Mucosa of descending colon (tissue), 3 donors: ENCODE results near the gene ACOXL. TPM values are rescaled to one million over a fixed set of nuclear protein-coding genes. Genes with fewer than 3 reads are reported as not detected.

Experiments used
- ATAC-seq: fragments of 200-7000 bp; cut with Tn5 transposase; one replicate; pipeline ENCODE4 v1.9.1; 2020; ENCODE audit warnings: mild to moderate bottlenecking, moderate library complexity
- DNase-seq, 3 donors: peaks; one replicate each; pipeline ENCODE4 v3.0.0-alpha.2; 2020
- H3K36me3 ChIP-seq: fragments of 200-600 bp; one replicate; pipeline ENCODE4 v1.8.0; 2021; ENCODE audit warnings: low read depth, mild to moderate bottlenecking
- H3K4me1 ChIP-seq: fragments of 200-600 bp; one replicate; pipeline ENCODE4 v1.8.0; 2021; ENCODE audit warnings: low read depth, mild to moderate bottlenecking
- H3K4me3 ChIP-seq: fragments of 200-600 bp; one replicate; pipeline ENCODE4 v1.8.0; 2021; ENCODE audit warnings: mild to moderate bottlenecking
- H3K9me3 ChIP-seq: fragments of 200-600 bp; one replicate; pipeline ENCODE4 v1.8.0; 2021; ENCODE audit warnings: mild to moderate bottlenecking
- intact Hi-C, 2 donors: fragments of 100-400 bp; cut with DNase I in 1 of 2; cut with micrococcal nuclease in 1 of 2; formaldehyde crosslinking; loops; one replicate each; pipeline versions ENCODE4 v1.11.0 to v1.11.1; 2022; cut with DNase I, micrococcal nuclease
- total RNA-seq, 3 donors: library from RNA; stranded (reverse); fragmentation: NEBNext Ultra II Directional in 2 of 3; extraction: Animal tissue kit (Norgen Biotek cat#: 25700) in 2 of 3; gene quantifications; one replicate each; pipeline versions ENCODE4 v1.2.1 to v1.2.4, GENCODE V29; 2021 to 2023
- TF ChIP-seq, protein P1 (sequence below): fragments of 200-600 bp; IDR thresholded peaks from one replicate; pipeline ENCODE4 v1.8.0; 2022; ENCODE audit warnings: antibody characterized with exemption, mild to moderate bottlenecking
- donor health status: DM: no; HTN: no; CAD: no; lungs with moderate emphysema.
- donor health status: DM: no; HTN: no; CAD: no.
- donor health status: DM: no; HTN: yes; CAD: no.

Gene ACOXL
- total RNA-seq, 3 donors from 2014 or later: 0.51 to 1.2 (median 0.87) TPM

DNA sequence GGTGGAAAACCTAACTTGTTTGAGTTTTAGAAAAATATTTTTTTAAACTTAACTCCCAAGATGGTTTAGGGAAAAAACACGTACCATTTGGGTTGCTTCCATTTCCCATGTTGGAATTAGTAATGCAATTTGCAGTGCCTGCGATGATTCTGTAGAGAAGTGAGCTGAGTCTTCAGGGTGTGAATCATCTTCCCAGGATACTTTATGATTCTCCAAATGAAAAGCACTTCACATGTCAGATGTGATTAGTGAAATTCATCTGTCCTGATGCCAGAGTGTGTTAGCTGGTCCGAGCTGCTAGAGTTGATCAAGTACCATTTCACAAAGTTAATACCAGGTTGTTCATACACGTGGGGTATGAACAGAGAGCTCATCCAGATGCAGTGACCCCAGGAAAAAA is 59.1 kb downstream of the ACOXL start:
- intact Hi-C loops: no loop called here
- no peaks in the 10 kb centered on the region for H3K36me3 ChIP-seq
- H3K9me3 ChIP-seq: no peaks in the 10 kb centered on the region
- ATAC-seq (no peak), DNase-seq (no peak)
- no peak overlapping the region for H3K4me3 ChIP-seq
- TF ChIP-seq, protein P1, sequence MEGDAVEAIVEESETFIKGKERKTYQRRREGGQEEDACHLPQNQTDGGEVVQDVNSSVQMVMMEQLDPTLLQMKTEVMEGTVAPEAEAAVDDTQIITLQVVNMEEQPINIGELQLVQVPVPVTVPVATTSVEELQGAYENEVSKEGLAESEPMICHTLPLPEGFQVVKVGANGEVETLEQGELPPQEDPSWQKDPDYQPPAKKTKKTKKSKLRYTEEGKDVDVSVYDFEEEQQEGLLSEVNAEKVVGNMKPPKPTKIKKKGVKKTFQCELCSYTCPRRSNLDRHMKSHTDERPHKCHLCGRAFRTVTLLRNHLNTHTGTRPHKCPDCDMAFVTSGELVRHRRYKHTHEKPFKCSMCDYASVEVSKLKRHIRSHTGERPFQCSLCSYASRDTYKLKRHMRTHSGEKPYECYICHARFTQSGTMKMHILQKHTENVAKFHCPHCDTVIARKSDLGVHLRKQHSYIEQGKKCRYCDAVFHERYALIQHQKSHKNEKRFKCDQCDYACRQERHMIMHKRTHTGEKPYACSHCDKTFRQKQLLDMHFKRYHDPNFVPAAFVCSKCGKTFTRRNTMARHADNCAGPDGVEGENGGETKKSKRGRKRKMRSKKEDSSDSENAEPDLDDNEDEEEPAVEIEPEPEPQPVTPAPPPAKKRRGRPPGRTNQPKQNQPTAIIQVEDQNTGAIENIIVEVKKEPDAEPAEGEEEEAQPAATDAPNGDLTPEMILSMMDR: no peak
- H3K4me1 ChIP-seq: no peaks in the 10 kb centered on the region

DNA sequence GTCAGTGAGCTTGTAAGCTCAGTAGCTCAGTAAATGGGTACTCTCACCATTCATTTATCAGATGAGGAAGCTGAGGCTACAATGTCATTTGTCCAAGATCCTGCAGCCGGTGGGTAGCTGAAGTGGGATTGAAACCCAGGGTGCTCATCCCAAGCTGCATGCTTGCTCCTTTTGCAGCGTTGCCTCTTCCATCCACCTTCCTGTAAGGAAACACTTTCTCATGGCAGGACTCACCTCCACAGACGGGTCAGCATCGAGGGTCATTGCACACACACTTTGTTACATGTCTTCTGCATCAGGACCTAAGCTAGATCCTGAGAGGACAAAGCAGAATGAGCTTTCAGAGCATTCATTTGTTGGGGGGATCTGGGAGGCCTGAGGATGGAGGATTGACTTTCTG is 60.7 kb downstream of the ACOXL start:
- H3K4me3 ChIP-seq: no peak overlapping the region
- DNase-seq: no peak
- ATAC-seq: no peak
- H3K36me3 ChIP-seq: no peaks in the 10 kb centered on the region
- H3K9me3 ChIP-seq: no peaks in the 10 kb centered on the region
- intact Hi-C loops: no loop called here
- H3K4me1 ChIP-seq: no peaks in the 10 kb centered on the region
- TF ChIP-seq, protein P1: no peak

DNA sequence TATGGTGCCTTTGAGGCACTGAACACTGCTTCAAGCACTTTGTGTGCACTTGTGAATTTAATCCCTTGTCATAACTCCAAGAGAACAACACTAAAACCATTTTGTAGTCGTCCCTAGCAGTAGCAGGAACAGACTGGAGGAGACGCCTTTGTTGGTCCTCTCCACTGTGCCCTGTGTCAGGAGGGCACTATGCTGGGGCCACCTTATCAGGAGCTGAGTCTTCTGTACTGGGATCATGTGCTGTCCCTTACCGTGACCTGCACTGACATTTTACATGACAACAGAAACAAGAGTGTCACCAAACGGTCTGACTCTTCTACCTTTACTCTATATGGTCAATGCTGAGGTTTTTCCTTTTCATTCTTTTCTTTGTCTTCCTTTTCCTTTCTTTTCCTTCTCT is 62.0 kb downstream of the ACOXL start:
- DNase-seq: no peak
- TF ChIP-seq, protein P1: no peak
- Histone ChIP-seq H3K4me3 (no peak overlapping the region), H3K36me3 (no peaks in the 10 kb centered on the region), H3K9me3 (no peaks in the 10 kb centered on the region), H3K4me1 (no peaks in the 10 kb centered on the region)
- intact Hi-C loops: no loop called here
- no peak for ATAC-seq

DNA sequence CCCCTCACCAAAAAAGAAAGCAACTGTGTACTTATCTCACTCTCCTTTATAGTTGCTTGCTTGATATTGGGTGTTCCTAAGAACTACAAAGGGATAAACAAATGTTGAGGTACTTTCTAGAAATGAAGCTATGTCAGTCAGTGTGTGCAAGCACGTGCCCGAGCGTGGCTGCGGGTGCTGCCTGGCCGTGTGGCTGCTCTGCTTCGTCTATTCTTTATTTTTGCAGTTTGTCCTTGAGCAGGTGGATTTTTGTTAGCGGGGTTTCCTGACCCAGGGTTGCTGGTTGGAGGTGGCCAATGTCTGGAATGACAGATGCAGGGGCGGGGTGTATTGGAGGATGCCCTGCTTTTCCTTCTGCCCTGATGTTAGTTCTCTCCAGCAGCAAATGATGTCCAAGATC is 62.6 kb downstream of the ACOXL start:
- DNase-seq: no peak

DNA sequence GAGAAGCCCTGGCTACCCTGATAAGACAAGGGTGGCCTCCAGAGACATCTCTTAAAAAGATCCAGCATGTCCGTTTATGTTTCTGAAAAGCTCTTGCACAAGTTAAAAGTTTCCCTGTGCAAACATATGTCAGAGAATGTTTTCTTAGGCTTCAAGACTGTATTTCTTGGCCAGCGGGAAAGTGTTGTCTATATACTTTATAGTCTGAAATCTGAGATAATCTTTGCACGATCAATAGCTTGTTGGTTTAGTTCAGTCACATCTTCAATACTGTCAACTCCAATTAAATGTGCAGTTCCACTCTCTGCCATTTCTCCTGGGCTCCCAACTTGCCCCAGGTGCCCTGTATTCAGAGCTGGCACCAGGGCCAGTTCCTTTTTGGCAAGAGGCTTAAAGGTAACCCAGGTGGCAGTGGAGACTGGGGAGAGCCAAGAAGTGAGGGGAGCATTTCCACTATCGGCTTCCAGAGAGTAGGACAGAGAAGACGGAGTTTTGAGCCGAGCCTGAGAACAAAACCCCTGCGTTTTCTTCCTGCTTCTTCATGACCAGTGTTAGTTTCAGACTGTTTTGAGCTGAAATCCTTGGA is 64.4 kb downstream of the ACOXL start:
- DNase-seq (no peak), ATAC-seq (no peak)
- intact Hi-C loops: no loop called here
- Histone ChIP-seq H3K4me1 (no peaks in the 10 kb centered on the region), H3K4me3 (no peak overlapping the region), H3K36me3 (no peaks in the 10 kb centered on the region), H3K9me3 (no peaks in the 10 kb centered on the region)
- TF ChIP-seq, protein P1: no peak

More for the DNA sequence above, 62.6 kb downstream of the ACOXL start:
- no peaks in the 10 kb centered on the region for H3K4me1 ChIP-seq
- no peak overlapping the region for H3K4me3 ChIP-seq
- no peaks in the 10 kb centered on the region for H3K36me3 ChIP-seq
- ATAC-seq: no peak
- no peaks in the 10 kb centered on the region for H3K9me3 ChIP-seq
- TF ChIP-seq, protein P1: no peak
- intact Hi-C loops: no loop called here

DNA sequence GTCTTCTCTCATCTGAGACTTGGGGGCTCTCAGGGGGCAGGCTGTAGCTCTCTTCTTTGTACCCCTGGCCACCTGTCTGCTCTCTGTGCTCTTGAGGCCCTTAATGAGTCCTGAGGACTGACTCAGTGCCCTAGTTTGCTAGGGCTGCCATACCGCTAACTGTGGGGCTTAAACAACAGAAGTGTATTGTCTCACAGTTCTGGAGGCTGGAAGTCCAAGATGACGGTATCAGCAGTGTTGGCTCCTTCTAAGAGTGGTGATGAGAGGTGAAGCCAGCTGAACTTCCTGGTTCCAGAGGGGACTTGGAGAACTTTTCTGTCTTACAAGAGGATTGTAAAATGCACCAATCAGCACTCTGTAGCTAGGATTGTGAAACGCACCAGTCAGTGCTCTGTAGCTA is 67.0 kb downstream of the ACOXL start:
- TF ChIP-seq, protein P1: no peak
- Histone ChIP-seq H3K9me3 (no peaks in the 10 kb centered on the region), H3K36me3 (no peaks in the 10 kb centered on the region), H3K4me3 (no peak overlapping the region), H3K4me1 (no peaks in the 10 kb centered on the region)
- no peak for ATAC-seq
- DNase-seq: no peak
- intact Hi-C loops: no loop called here
